Measurements from ENCODE around the gene SLC22A15. TPM values are rescaled to one million over a fixed set of nuclear protein-coding genes. Genes with fewer than 3 reads are reported as not detected.

The SLC22A15 gene
- total RNA-seq, 2 experiments from 2014 or later, result 0.82 to 2.8 TPM

- no peaks in the 10 kb centered on the region for H3K79me2 ChIP-seq (ENCODE audit: insufficient read depth, low read depth, low read length)
Observed at GRCh38 chr1:116012716-116013115, 36.4 kb downstream of the SLC22A15 start.

GRCh38 chr1:116015679-116016078, 39.4 kb downstream of the SLC22A15 start:
- TF ChIP-seq CTCF (conservative IDR thresholded peaks at IDR 0.05; ENCODE audit: low read length) (no peak), EZH2phosphoT487 (IDR thresholded peaks at IDR 0.05; ENCODE audit: borderline replicate concordance, low read depth, low read length) (no peak)
- no TSS peak for BruUV-seq (replicated peaks)
- POLR2A ChIA-PET, result no interaction called here
- no peaks in the 10 kb centered on the region for H3K9me2 ChIP-seq (ENCODE audit: insufficient read depth, low read length)
- intact Hi-C loops (cut with micrococcal nuclease; ENCODE audit: unreplicated experiment), result no loop called here
- H3K79me2 ChIP-seq (ENCODE audit: insufficient read depth, low read depth, low read length), result no peaks in the 10 kb centered on the region
- no peak overlapping the region for H3K4me3 ChIP-seq (ENCODE audit: low read depth, low read length, poor library complexity, severe bottlenecking)
- no peak overlapping the region for H3K4me2 ChIP-seq (ENCODE audit: low read length)
- H3K4me1 ChIP-seq (ENCODE audit: insufficient read depth, low read length, poor library complexity, severe bottlenecking), result no peaks in the 10 kb centered on the region
- no peaks in the 10 kb centered on the region for H4K20me1 ChIP-seq (ENCODE audit: insufficient read depth, low read length)
- CTCF ChIA-PET (ENCODE audit: unreplicated experiment), result no interaction called here
- H3K27ac ChIP-seq (ENCODE audit: low read depth, low read length, poor library complexity, severe bottlenecking), result no peak overlapping the region
- no peak overlapping the region for H2AFZ ChIP-seq (ENCODE audit: low read length)
- no peaks in the 10 kb centered on the region for H3K36me3 ChIP-seq (ENCODE audit: insufficient read depth, low read length)
- H3K9me3 ChIP-seq (ENCODE audit: low read length), result no peaks in the 10 kb centered on the region
- DNase-seq (ENCODE audit: low spot score), result no peak

More at GRCh38 chr1:116012716-116013115, 36.4 kb downstream of the SLC22A15 start:
- Histone ChIP-seq H3K4me1 (ENCODE audit: insufficient read depth, low read length, poor library complexity, severe bottlenecking) (no peaks in the 10 kb centered on the region), H2AFZ (ENCODE audit: low read length) (no peak overlapping the region), H3K9me3 (ENCODE audit: low read length) (no peaks in the 10 kb centered on the region), H3K9me2 (ENCODE audit: insufficient read depth, low read length) (no peaks in the 10 kb centered on the region), H3K4me3 (ENCODE audit: low read depth, low read length, poor library complexity, severe bottlenecking) (no peak overlapping the region), H3K27ac (ENCODE audit: low read depth, low read length, poor library complexity, severe bottlenecking) (no peak overlapping the region), H4K20me1 (ENCODE audit: insufficient read depth, low read length) (no peaks in the 10 kb centered on the region), H3K4me2 (ENCODE audit: low read length) (no peak overlapping the region), H3K36me3 (ENCODE audit: insufficient read depth, low read length) (no peaks in the 10 kb centered on the region)
- no TSS peak for BruUV-seq (replicated peaks)
- TF ChIP-seq EZH2phosphoT487 (IDR thresholded peaks at IDR 0.05; ENCODE audit: borderline replicate concordance, low read depth, low read length) (no peak), CTCF (conservative IDR thresholded peaks at IDR 0.05; ENCODE audit: low read length) (no peak)
- POLR2A ChIA-PET, result no interaction called here
- intact Hi-C loops (cut with micrococcal nuclease; ENCODE audit: unreplicated experiment), result no loop called here
- CTCF ChIA-PET (ENCODE audit: unreplicated experiment), result no interaction called here
- no peak for DNase-seq (ENCODE audit: low spot score)

- Histone ChIP-seq H3K9me2 (ENCODE audit: insufficient read depth, low read length) (no peaks in the 10 kb centered on the region), H3K9me3 (ENCODE audit: low read length) (no peaks in the 10 kb centered on the region), H3K4me1 (ENCODE audit: insufficient read depth, low read length, poor library complexity, severe bottlenecking) (no peaks in the 10 kb centered on the region), H3K79me2 (ENCODE audit: insufficient read depth, low read depth, low read length) (no peaks in the 10 kb centered on the region), H2AFZ (ENCODE audit: low read length) (no peak overlapping the region), H3K4me2 (ENCODE audit: low read length) (no peak overlapping the region), H3K4me3 (ENCODE audit: low read depth, low read length, poor library complexity, severe bottlenecking) (no peak overlapping the region), H3K36me3 (ENCODE audit: insufficient read depth, low read length) (no peaks in the 10 kb centered on the region), H4K20me1 (ENCODE audit: insufficient read depth, low read length) (no peaks in the 10 kb centered on the region), H3K27ac (ENCODE audit: low read depth, low read length, poor library complexity, severe bottlenecking) (no peak overlapping the region)
- ChIA-PET POLR2A (no interaction called here), CTCF (ENCODE audit: unreplicated experiment) (no interaction called here)
- intact Hi-C loops (cut with micrococcal nuclease; ENCODE audit: unreplicated experiment), result no loop called here
- TF ChIP-seq CTCF (conservative IDR thresholded peaks at IDR 0.05; ENCODE audit: low read length) (no peak), EZH2phosphoT487 (IDR thresholded peaks at IDR 0.05; ENCODE audit: borderline replicate concordance, low read depth, low read length) (no peak)
- BruUV-seq (replicated peaks), result no TSS peak
- no peak for DNase-seq (ENCODE audit: low spot score)
Observed at GRCh38 chr1:116018007-116018406, 41.7 kb downstream of the SLC22A15 start.

All from OCI-LY7 (cell line).